ENCODE data around the gene GNA12.
"Not testable (repeated sequence)": the region's sequence is repeated elsewhere in the genome, so short reads cannot be mapped to it uniquely, and the experiment has no call there.

The GNA12 gene

GRCh38 chr7:2725178-2726105 lies 118.7 kb downstream of the GNA12 start:
- no peak for DNase-seq

- DNase-seq, result no peak
These were observed 119.5 kb downstream of the GNA12 start for GRCh38 chr7:2724453-2725177.

GRCh38 chr7:2724036-2724435 lies 120.1 kb downstream of the GNA12 start:
- DNase-seq, result not testable (repeated sequence)

- no peak for DNase-seq
These were observed 120.8 kb downstream of the GNA12 start for GRCh38 chr7:2723138-2723850.

- no peak for DNase-seq
These were observed 121.5 kb downstream of the GNA12 start for GRCh38 chr7:2722591-2722990.

- DNase-seq, result no peak
These were observed 122.3 kb downstream of the GNA12 start for GRCh38 chr7:2721842-2722241.

- DNase-seq, result no peak
These were observed 124.1 kb downstream of the GNA12 start for GRCh38 chr7:2720024-2720423.

- peak; percentile 38 to 55 (median 50) for DNase-seq
These were observed 125.1 kb downstream of the GNA12 start for GRCh38 chr7:2719007-2719406.

GRCh38 chr7:2718296-2718965 lies 125.7 kb downstream of the GNA12 start:
- no peak for DNase-seq

- DNase-seq, result peak in 1 of 4 experiments; percentile 27
These were observed 126.5 kb downstream of the GNA12 start for GRCh38 chr7:2717293-2718261.

GRCh38 chr7:2716906-2717292 lies 127.2 kb downstream of the GNA12 start:
- DNase-seq, result no peak

GRCh38 chr7:2716488-2716887 lies 127.6 kb downstream of the GNA12 start:
- no peak for DNase-seq

- DNase-seq, result no peak
These were observed 128.5 kb downstream of the GNA12 start for GRCh38 chr7:2715341-2716231.

GRCh38 chr7:2714636-2715035 lies 129.5 kb downstream of the GNA12 start:
- DNase-seq, result no peak

GRCh38 chr7:2713978-2714377 lies 130.1 kb downstream of the GNA12 start:
- DNase-seq, result no peak

GRCh38 chr7:2713370-2713769 lies 130.7 kb downstream of the GNA12 start:
- no peak for DNase-seq

- DNase-seq, result no peak
These were observed 132.0 kb downstream of the GNA12 start for GRCh38 chr7:2711895-2712675.

GRCh38 chr7:2710901-2711551 lies 133.1 kb downstream of the GNA12 start:
- no peak for DNase-seq

GRCh38 chr7:2710286-2710655 lies 133.8 kb downstream of the GNA12 start:
- DNase-seq, result peak in 3 of 4 experiments; percentile 45 to 51 (median 48)

All from activated CD4-positive, CD25-positive, alpha-beta regulatory T cell (primary cell).